Hepatocyte (in vitro differentiated cells): Measurements from ENCODE around the gene OTX1.
A peak's percentile ranks its signal among the peaks of the same experiment; 100 is the strongest.

Experiments
- EZH2phosphoT487 ChIP-seq: fragments of 200-600 bp; sonication (generic); IDR thresholded peaks from one replicate; pipeline ENCODE4 v1.6.1; 2018; ENCODE audit warnings: antibody characterized with exemption, mild to moderate bottlenecking, low read depth, moderate library complexity; ENCODE audit not compliant: unreplicated experiment, severe bottlenecking
- TF ChIP-seq, protein P1 (sequence below): fragments of 200-600 bp; sonication (generic); IDR thresholded peaks from 2 replicates; pipeline ENCODE4 v1.5.1; 2016; ENCODE audit warnings: antibody characterized with exemption, mild to moderate bottlenecking; ENCODE audit not compliant: poor library complexity

- TF ChIP-seq, protein P1, sequence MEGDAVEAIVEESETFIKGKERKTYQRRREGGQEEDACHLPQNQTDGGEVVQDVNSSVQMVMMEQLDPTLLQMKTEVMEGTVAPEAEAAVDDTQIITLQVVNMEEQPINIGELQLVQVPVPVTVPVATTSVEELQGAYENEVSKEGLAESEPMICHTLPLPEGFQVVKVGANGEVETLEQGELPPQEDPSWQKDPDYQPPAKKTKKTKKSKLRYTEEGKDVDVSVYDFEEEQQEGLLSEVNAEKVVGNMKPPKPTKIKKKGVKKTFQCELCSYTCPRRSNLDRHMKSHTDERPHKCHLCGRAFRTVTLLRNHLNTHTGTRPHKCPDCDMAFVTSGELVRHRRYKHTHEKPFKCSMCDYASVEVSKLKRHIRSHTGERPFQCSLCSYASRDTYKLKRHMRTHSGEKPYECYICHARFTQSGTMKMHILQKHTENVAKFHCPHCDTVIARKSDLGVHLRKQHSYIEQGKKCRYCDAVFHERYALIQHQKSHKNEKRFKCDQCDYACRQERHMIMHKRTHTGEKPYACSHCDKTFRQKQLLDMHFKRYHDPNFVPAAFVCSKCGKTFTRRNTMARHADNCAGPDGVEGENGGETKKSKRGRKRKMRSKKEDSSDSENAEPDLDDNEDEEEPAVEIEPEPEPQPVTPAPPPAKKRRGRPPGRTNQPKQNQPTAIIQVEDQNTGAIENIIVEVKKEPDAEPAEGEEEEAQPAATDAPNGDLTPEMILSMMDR = no peak
- peak; percentile 12 for TF ChIP-seq EZH2phosphoT487
Observed at GRCh38 chr2:63054841-63055225, 4.2 kb downstream of the OTX1 start.
